Neural progenitor cell (in vitro differentiated cells): ENCODE data around the gene FAM193A. TPM values are rescaled to one million over a fixed set of nuclear protein-coding genes. Genes with fewer than 3 reads are reported as not detected.

ENCODE experiments used
- DNase-seq: peaks from one replicate; pipeline ENCODE4 v3.0.0-alpha.2; 2016; ENCODE audit warnings: low spot score
- H2AFZ ChIP-seq: fragments of 200-600 bp; sonication (generic); replicated peaks from 2 replicates; pipeline ENCODE4 v1.6.1; 2016; ENCODE audit warnings: antibody characterized with exemption
- H3F3A ChIP-seq: fragments of 200-600 bp; sonication (generic); 2 replicates; pipeline ENCODE4 v1.6.1; 2016; ENCODE audit warnings: antibody characterized with exemption, low read depth
- H3K27ac ChIP-seq: fragments of 200-600 bp; sonication (generic); 2 replicates; pipeline ENCODE4 v1.5.1; 2016; ENCODE audit warnings: mild to moderate bottlenecking
- H3K27me3 ChIP-seq: fragments of 200-600 bp; sonication (generic); 2 replicates; pipeline ENCODE4 v1.6.1; 2016; ENCODE audit warnings: mild to moderate bottlenecking, moderate library complexity
- H3K36me3 ChIP-seq: fragments of 200-600 bp; sonication (generic); 2 replicates; pipeline ENCODE4 v1.5.1; 2016
- H3K4me1 ChIP-seq: fragments of 200-600 bp; sonication (generic); 2 replicates; pipeline ENCODE4 v1.6.1; 2016; ENCODE audit warnings: mixed run types
- H3K4me2 ChIP-seq: fragments of 200-600 bp; sonication (generic); 2 replicates; pipeline ENCODE4 v1.6.1; 2016
- H3K4me3 ChIP-seq: fragments of 200-600 bp; sonication (generic); 2 replicates; pipeline ENCODE4 v1.5.1; 2016
- H3K79me2 ChIP-seq: fragments of 200-600 bp; sonication (generic); 2 replicates; pipeline ENCODE4 v1.6.1; 2016; ENCODE audit warnings: low read depth
- H3K9ac ChIP-seq: fragments of 200-600 bp; sonication (generic); 2 replicates; pipeline ENCODE4 v1.6.1; 2016
- H3K9me3 ChIP-seq: fragments of 200-600 bp; sonication (generic); 2 replicates; pipeline ENCODE4 v1.5.1; 2016; ENCODE audit warnings: low read depth
- H4K20me1 ChIP-seq: fragments of 200-600 bp; sonication (generic); 2 replicates; pipeline ENCODE4 v1.6.1; 2016; ENCODE audit warnings: low read depth
- H3K27ac Mint-ChIP-seq: 3 replicates; pipeline ENCODE4 v1.8.0; 2021; ENCODE audit warnings: mixed read lengths
- H3K27me3 Mint-ChIP-seq: 2 replicates; pipeline ENCODE4 v1.8.0; 2022; ENCODE audit warnings: low read depth, mild to moderate bottlenecking, inconsistent platforms, moderate library complexity, mixed read lengths; ENCODE audit not compliant: insufficient read depth
- H3K36me3 Mint-ChIP-seq: 3 replicates; pipeline ENCODE4 v1.8.0; 2021; ENCODE audit warnings: mixed read lengths
- H3K4me1 Mint-ChIP-seq: 3 replicates; pipeline ENCODE4 v1.8.0; 2021; ENCODE audit warnings: mixed read lengths
- H3K4me3 Mint-ChIP-seq: 3 replicates; pipeline ENCODE4 v1.8.0; 2021; ENCODE audit warnings: mild to moderate bottlenecking, moderate library complexity, mixed read lengths
- H3K9me3 Mint-ChIP-seq: 3 replicates; pipeline ENCODE4 v1.8.0; 2020; ENCODE audit warnings: mixed read lengths
- CTCF ChIP-seq: fragments of 200-600 bp; sonication (generic); IDR thresholded peaks from 2 replicates; pipeline ENCODE4 v1.5.1; 2017; ENCODE audit warnings: antibody characterized with exemption, mild to moderate bottlenecking
- EZH2 ChIP-seq: fragments of 200-600 bp; sonication (generic); IDR thresholded peaks from 2 replicates; pipeline ENCODE4 v1.6.1; 2017; ENCODE audit warnings: antibody characterized with exemption, mild to moderate bottlenecking, moderate library complexity
- EZH2phosphoT487 ChIP-seq: fragments of 200-600 bp; sonication (generic); IDR thresholded peaks from 2 replicates; pipeline ENCODE4 v1.6.1; 2017; ENCODE audit warnings: antibody characterized with exemption
- total RNA-seq: library from RNA; depleted of rRNA; stranded (reverse); fragments of >200 nt; gene quantifications from 2 replicates; pipeline ENCODE4 v1.2.3, GENCODE V29; 2015; ENCODE audit warnings: low replicate concordance

The FAM193A gene
- total RNA-seq, 1 donor from 2014 or later = 29.1 TPM

- peaks cover 35% of the 10 kb centered on the region for H3K4me1 Mint-ChIP-seq
- H4K20me1 ChIP-seq = peaks cover 47% of the 10 kb centered on the region
These were observed 83.0 kb downstream of the FAM193A start for GRCh38 chr4:2619459-2619858.

GRCh38 chr4:2621419-2621818 lies 85.0 kb downstream of the FAM193A start:
- no peak overlapping the region for H2AFZ ChIP-seq
- peaks cover 97% of the 10 kb centered on the region for H3K79me2 ChIP-seq
- Mint-ChIP-seq H3K36me3 (peaks cover 28% of the 10 kb centered on the region), H3K4me1 (peaks cover 35% of the 10 kb centered on the region), H3K4me3 (no peak overlapping the region), H3K27ac (peak overlapping the region; percentile 23), H3K9me3 (peaks cover 9% of the 10 kb centered on the region), H3K27me3 (peaks cover 9% of the 10 kb centered on the region)
- no peaks in the 10 kb centered on the region for H3K27me3 ChIP-seq
- no peak overlapping the region for H3K4me2 ChIP-seq
- peak overlapping the region; percentile 51 for H3K27ac ChIP-seq
- no peaks in the 10 kb centered on the region for H3K36me3 ChIP-seq
- H3K4me3 ChIP-seq = no peak overlapping the region
- TF ChIP-seq EZH2phosphoT487 (no peak), EZH2 (no peak), CTCF (no peak)
- H3F3A ChIP-seq = peaks cover 39% of the 10 kb centered on the region
- no peak for DNase-seq
- H3K4me1 ChIP-seq = peaks cover 45% of the 10 kb centered on the region
- no peak overlapping the region for H3K9ac ChIP-seq
- H4K20me1 ChIP-seq = peaks cover 58% of the 10 kb centered on the region
- H3K9me3 ChIP-seq = no peaks in the 10 kb centered on the region

More at GRCh38 chr4:2619459-2619858, 83.0 kb downstream of the FAM193A start:
- peak overlapping the region; percentile 33 for H3K4me2 ChIP-seq
- DNase-seq = peak; percentile 78
- no peak overlapping the region for H3K4me3 Mint-ChIP-seq
- no peak overlapping the region for H3K9ac ChIP-seq
- no peak for TF ChIP-seq EZH2phosphoT487
- no peak for TF ChIP-seq EZH2
- TF ChIP-seq CTCF = no peak
- H3K4me3 ChIP-seq = no peak overlapping the region
- H3K27ac Mint-ChIP-seq = no peak overlapping the region
- H2AFZ ChIP-seq = no peak overlapping the region
- no peaks in the 10 kb centered on the region for H3K9me3 ChIP-seq
- peaks cover 33% of the 10 kb centered on the region for H3F3A ChIP-seq
- H3K27me3 ChIP-seq = no peaks in the 10 kb centered on the region
- peaks cover 2% of the 10 kb centered on the region for H3K27me3 Mint-ChIP-seq
- no peaks in the 10 kb centered on the region for H3K36me3 ChIP-seq
- H3K9me3 Mint-ChIP-seq = peaks cover 14% of the 10 kb centered on the region
- peak overlapping the region; percentile 78 for H3K27ac ChIP-seq
- peaks cover 48% of the 10 kb centered on the region for H3K4me1 ChIP-seq
- H3K79me2 ChIP-seq = peaks cover 100% of the 10 kb centered on the region
- H3K36me3 Mint-ChIP-seq = peaks cover 31% of the 10 kb centered on the region

- Histone ChIP-seq H2AFZ (no peak overlapping the region), H3K4me2 (no peak overlapping the region), H3K79me2 (peaks cover 82% of the 10 kb centered on the region), H3K36me3 (no peaks in the 10 kb centered on the region), H4K20me1 (peaks cover 58% of the 10 kb centered on the region), H3K27me3 (no peaks in the 10 kb centered on the region), H3K27ac (no peak overlapping the region), H3K4me1 (peaks cover 34% of the 10 kb centered on the region), H3K9me3 (no peaks in the 10 kb centered on the region), H3K4me3 (no peak overlapping the region), H3F3A (peaks cover 30% of the 10 kb centered on the region), H3K9ac (no peak overlapping the region)
- Mint-ChIP-seq H3K4me1 (peaks cover 35% of the 10 kb centered on the region), H3K36me3 (peaks cover 31% of the 10 kb centered on the region), H3K9me3 (peaks cover 7% of the 10 kb centered on the region), H3K27me3 (peaks cover 11% of the 10 kb centered on the region), H3K27ac (peak overlapping the region; percentile 15), H3K4me3 (no peak overlapping the region)
- DNase-seq = no peak
- no peak for TF ChIP-seq EZH2phosphoT487
- TF ChIP-seq EZH2 = no peak
These were observed 87.0 kb downstream of the FAM193A start for GRCh38 chr4:2623442-2623841.

- peaks cover 5% of the 10 kb centered on the region for H3K36me3 ChIP-seq
- peaks cover 44% of the 10 kb centered on the region for H4K20me1 ChIP-seq
- H3K36me3 Mint-ChIP-seq = peaks cover 29% of the 10 kb centered on the region
- DNase-seq = no peak
- H2AFZ ChIP-seq = no peak overlapping the region
- no peak overlapping the region for H3K9ac ChIP-seq
- peak overlapping the region; percentile 67 for H3K27ac ChIP-seq
- peak overlapping the region; percentile 80 for H3K27ac Mint-ChIP-seq
- no peaks in the 10 kb centered on the region for H3K9me3 ChIP-seq
- peaks cover 14% of the 10 kb centered on the region for H3F3A ChIP-seq
- H3K27me3 Mint-ChIP-seq = peaks cover 11% of the 10 kb centered on the region
- peaks cover 27% of the 10 kb centered on the region for H3K4me1 Mint-ChIP-seq
- H3K4me3 ChIP-seq = no peak overlapping the region
- peaks cover 7% of the 10 kb centered on the region for H3K9me3 Mint-ChIP-seq
- no peak overlapping the region for H3K4me3 Mint-ChIP-seq
- H3K79me2 ChIP-seq = peaks cover 68% of the 10 kb centered on the region
- H3K4me2 ChIP-seq = no peak overlapping the region
- H3K4me1 ChIP-seq = peaks cover 22% of the 10 kb centered on the region
- H3K27me3 ChIP-seq = no peaks in the 10 kb centered on the region
- no peak for TF ChIP-seq CTCF
- TF ChIP-seq EZH2phosphoT487 = no peak
- no peak for TF ChIP-seq EZH2
These were observed 88.5 kb downstream of the FAM193A start for GRCh38 chr4:2624782-2625530.
